Adrenal gland (tissue), 12 donors: ENCODE measurements around the gene SOCS3. TPM values are rescaled to one million over a fixed set of nuclear protein-coding genes. Genes with fewer than 3 reads are reported as not detected.

Experiments used
- DNase-seq, 7 donors: peaks; one replicate each; pipeline ENCODE4 v3.0.0-alpha.2; 2019 to 2020
- H3K27ac ChIP-seq, 5 donors: fragments of 200-600 bp; sonication (generic) in 4 of 5; 1 replicate in 3 of 5; 2 replicates in 2 of 5; pipeline versions ENCODE4 v1.5.1 to v1.8.0; 2016 to 2020; ENCODE audit warnings: mild to moderate bottlenecking in 1 of 5
- H3K27me3 ChIP-seq: fragments of 200-600 bp; 2 replicates; pipeline ENCODE4 v1.8.0; 2021
- H3K36me3 ChIP-seq, 2 donors: fragments of 200-600 bp; replicated peaks in 1 of 2; 1 replicate in 1 of 2; 2 replicates in 1 of 2; pipeline versions ENCODE4 v1.5.1 to v1.8.0; 2018 to 2022
- H3K4me1 ChIP-seq, 2 donors: fragments of 200-600 bp; replicated peaks in 1 of 2; 1 replicate in 1 of 2; 2 replicates in 1 of 2; pipeline versions ENCODE4 v1.5.1 to v1.8.0; 2018 to 2021
- H3K4me3 ChIP-seq, 4 donors: fragments of 200-600 bp; sonication (generic) in 3 of 4; one replicate each; pipeline ENCODE4 v1.5.1; 2016 to 2018
- H3K9me3 ChIP-seq, 3 donors: fragments of 200-600 bp; sonication (generic) in 1 of 3; replicated peaks in 1 of 3; 1 replicate in 2 of 3; 2 replicates in 1 of 3; pipeline versions ENCODE4 v1.5.1 to v1.8.0; 2016 to 2021
- POLR2A ChIP-seq, 2 donors: fragments of 450-650 bp; IDR thresholded peaks; one replicate each; pipeline ENCODE4 v1.6.1; 2017; ENCODE audit warnings: antibody characterized with exemption in 2 of 2, mild to moderate bottlenecking in 2 of 2, moderate library complexity in 1 of 2
- WGBS, 4 donors: extraction: QIAGEN DNeasy Blood & Tissue Kit in 2 of 4; methylation state at CpG; one replicate each; pipeline versions ENCODE4 v1.1.5 to v1.1.7; 2013 to 2017; 5-methylcytosine and 5-hydroxymethylcytosine counted together
- intact Hi-C, 2 donors: fragments of 100-400 bp; cut with DNase I; formaldehyde crosslinking; loops; one replicate each; pipeline versions ENCODE4 v1.14.1 to v1.15.0; 2022 to 2023
- polyA plus RNA-seq, 3 donors: library from polyadenylated mRNA; stranded (reverse); fragments of 200-250 nt in 2 of 3; fragments of 350-450 nt in 1 of 3; fragmentation: Illumina TruSeq in 1 of 3; extraction: RNeasy Lipid Tissue Mini Kit (QIAGEN cat#74804) in 1 of 3; gene quantifications; one replicate each; pipeline ENCODE4 v1.2.3, GENCODE V29; 2013 to 2014
- total RNA-seq, 9 donors: library from RNA; depleted of rRNA in 4 of 9; stranded (reverse); fragments of >200 nt in 4 of 9; fragments of 120-200 nt in 1 of 9; fragmentation: NEBNext Ultra II Directional in 1 of 9; extraction: Animal tissue kit (Norgen Biotek cat#: 25700) in 1 of 9; gene quantifications; one replicate each; pipeline versions ENCODE4 v1.1.0 to v1.2.4, GENCODE V29; 2013 to 2023
- TF ChIP-seq, protein P1 (sequence below), 6 experiments: fragments of 450-650 bp in 4 of 6; fragments of 200-600 bp in 2 of 6; sonication (generic) in 1 of 6; IDR thresholded peaks; 1 replicate in 5 of 6; 2 replicates in 1 of 6; pipeline versions ENCODE4 v1.5.1 to v1.8.0; 2016 to 2021; ENCODE audit warnings: antibody characterized with exemption in 6 of 6, mild to moderate bottlenecking in 2 of 6, moderate library complexity in 1 of 6
- donor health status: healthy with polysubstance abuse.
- donor health status: Bipolar disorder and iron deficiency.
- donor health status: DM: yes; HTN: yes; CAD: no.
- donor health status: DM: no; HTN: no; CAD: no.
- donor health status: DM: no; HTN: no; CAD: no.
- donor health status: DM: yes; HTN: yes; CAD: no.

The SOCS3 gene
- total and polyA plus RNA-seq, 12 donors = 2.4 to 114 (median 39.8) TPM

DNA sequence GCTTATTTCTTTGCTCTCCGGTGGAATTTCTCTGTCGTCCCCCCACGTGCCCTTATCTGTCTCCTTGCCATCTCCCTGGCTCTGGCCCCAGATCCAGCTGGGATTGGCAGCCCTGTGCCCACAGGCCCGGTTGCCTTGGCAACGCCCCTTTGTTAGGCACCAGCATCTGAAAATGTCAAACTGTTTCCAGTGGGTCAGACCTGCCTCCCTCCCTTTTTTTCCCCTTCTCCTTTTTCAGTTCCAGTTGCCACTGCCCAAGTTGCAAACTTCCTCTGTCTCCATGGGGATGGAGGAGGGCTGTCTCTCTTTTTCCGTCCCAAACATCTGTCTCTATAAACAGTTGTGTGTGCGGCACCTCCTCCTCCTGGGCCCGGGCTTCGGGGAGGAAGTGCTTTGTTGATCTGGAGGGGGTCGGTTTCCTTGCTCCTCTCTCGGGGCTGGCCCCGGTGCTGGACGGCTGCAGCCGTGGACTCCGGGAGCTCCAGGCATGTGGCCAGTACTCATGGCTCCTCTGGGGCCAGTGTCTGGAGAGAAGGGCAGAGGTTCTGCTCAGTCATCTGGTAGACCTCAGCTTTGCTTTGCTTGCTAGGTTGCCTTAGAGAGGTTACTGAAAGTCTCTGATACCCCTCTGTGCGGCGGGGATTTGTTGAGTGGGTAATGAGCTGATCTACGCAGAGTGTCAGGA lies 35.3 kb downstream of the SOCS3 start:
- no peaks in the 10 kb centered on the region for H3K27me3 ChIP-seq
- H3K27ac ChIP-seq = peak overlapping the region; percentile 14 to 89 (median 66)
- H3K4me3 ChIP-seq = no peak overlapping the region
- no peak for TF ChIP-seq POLR2A (IDR thresholded peaks at IDR 0.05)
- TF ChIP-seq, protein P1, sequence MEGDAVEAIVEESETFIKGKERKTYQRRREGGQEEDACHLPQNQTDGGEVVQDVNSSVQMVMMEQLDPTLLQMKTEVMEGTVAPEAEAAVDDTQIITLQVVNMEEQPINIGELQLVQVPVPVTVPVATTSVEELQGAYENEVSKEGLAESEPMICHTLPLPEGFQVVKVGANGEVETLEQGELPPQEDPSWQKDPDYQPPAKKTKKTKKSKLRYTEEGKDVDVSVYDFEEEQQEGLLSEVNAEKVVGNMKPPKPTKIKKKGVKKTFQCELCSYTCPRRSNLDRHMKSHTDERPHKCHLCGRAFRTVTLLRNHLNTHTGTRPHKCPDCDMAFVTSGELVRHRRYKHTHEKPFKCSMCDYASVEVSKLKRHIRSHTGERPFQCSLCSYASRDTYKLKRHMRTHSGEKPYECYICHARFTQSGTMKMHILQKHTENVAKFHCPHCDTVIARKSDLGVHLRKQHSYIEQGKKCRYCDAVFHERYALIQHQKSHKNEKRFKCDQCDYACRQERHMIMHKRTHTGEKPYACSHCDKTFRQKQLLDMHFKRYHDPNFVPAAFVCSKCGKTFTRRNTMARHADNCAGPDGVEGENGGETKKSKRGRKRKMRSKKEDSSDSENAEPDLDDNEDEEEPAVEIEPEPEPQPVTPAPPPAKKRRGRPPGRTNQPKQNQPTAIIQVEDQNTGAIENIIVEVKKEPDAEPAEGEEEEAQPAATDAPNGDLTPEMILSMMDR (IDR thresholded peaks at IDR 0.05) = no peak
- no peaks in the 10 kb centered on the region for H3K36me3 ChIP-seq
- intact Hi-C loops = no loop called here
- DNase-seq = peak; percentile 61 to 86 (median 76)
- 3 to 17% (median 15%) methylated on average over 13 to 18 of the region's 18 CpGs for WGBS, 4 donors
- no peaks in the 10 kb centered on the region for H3K9me3 ChIP-seq
- H3K4me1 ChIP-seq = peaks cover 14 to 26% of the 10 kb centered on the region in 2 donors

DNA sequence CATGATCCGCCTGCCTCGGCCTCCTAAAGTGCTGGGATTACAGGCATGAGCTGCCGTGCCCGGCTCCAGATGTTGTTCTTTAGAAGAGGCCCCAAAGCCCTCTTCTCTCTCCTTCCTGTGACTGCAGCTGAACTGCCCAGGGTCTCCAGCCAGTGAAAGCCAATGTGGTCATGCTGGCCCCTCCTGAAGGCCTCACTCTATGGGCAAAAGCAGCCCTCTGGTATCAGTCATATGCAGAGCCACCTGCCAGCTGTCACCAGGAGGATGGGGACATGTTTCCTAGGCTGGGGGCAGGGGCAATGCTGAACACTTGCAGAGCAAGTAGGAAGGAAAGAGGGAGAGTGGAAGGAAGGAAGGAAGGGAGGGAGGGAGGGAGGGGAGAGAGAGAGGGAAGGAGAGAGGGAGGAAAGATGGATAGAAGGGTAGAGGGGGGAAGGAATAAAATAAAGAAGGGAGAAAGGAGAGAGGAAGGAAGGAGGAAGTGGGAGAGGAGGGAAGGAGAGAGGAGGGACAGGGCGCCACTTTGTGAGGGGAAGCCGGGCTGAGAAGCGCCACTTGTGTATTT lies 36.0 kb downstream of the SOCS3 start:
- intact Hi-C loops = no loop called here
- Histone ChIP-seq H3K36me3 (no peaks in the 10 kb centered on the region), H3K4me1 (peaks cover 14 to 26% of the 10 kb centered on the region in 2 donors), H3K4me3 (no peak overlapping the region), H3K27me3 (no peaks in the 10 kb centered on the region), H3K9me3 (no peaks in the 10 kb centered on the region), H3K27ac (peak overlapping the region in 3 of 5 donors; percentile 39 to 89 (median 81))
- no peak for DNase-seq
- 45 to 65% (median 51%) methylated on average over 7 of the region's 7 CpGs for WGBS, 4 donors
- TF ChIP-seq POLR2A (IDR thresholded peaks at IDR 0.05) = no peak
- TF ChIP-seq, protein P1 (IDR thresholded peaks at IDR 0.05) = no peak

DNA sequence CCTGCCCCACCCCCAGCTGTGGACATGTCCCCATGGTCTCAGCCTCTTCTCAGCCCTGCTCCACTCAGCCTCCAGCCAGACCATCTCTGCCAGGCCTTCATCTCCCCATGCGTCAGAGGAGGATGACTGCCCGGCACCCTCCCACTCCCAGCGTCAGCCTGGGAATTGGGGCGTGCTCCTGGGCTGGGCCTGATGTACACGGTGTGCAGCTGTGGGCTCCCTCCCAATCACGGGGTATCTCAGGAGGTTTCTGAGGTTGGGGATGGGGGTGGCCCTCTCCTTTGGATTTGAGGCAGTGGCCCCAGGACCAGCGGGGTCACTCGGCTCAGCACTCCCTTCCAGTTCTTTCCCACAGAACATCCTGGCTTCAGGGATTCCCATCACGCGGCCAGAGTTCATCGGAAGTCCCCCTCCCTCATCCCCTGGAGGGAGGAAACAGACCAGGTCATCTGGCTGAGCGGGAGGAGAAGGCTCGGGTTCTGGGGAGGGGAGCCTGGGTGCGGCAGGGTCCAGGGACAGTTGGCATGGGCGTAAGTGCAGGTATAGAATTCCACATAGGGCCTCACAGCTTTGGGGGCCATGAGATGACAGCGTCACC lies 36.9 kb downstream of the SOCS3 start:
- Histone ChIP-seq H3K27ac (peak overlapping the region in 2 of 5 donors; percentile 49 to 89), H3K9me3 (no peaks in the 10 kb centered on the region), H3K4me1 (peaks cover 14 to 26% of the 10 kb centered on the region in 2 donors), H3K4me3 (no peak overlapping the region), H3K36me3 (no peaks in the 10 kb centered on the region), H3K27me3 (no peaks in the 10 kb centered on the region)
- peak in 1 of 7 donors; percentile 56 for DNase-seq
- no peak for TF ChIP-seq POLR2A (IDR thresholded peaks at IDR 0.05)
- TF ChIP-seq, protein P1 (IDR thresholded peaks at IDR 0.05) = no peak
- intact Hi-C loops = no loop called here
- WGBS, 4 donors = 74 to 81% (median 78%) methylated on average over 8 to 16 of the region's 16 CpGs

DNA sequence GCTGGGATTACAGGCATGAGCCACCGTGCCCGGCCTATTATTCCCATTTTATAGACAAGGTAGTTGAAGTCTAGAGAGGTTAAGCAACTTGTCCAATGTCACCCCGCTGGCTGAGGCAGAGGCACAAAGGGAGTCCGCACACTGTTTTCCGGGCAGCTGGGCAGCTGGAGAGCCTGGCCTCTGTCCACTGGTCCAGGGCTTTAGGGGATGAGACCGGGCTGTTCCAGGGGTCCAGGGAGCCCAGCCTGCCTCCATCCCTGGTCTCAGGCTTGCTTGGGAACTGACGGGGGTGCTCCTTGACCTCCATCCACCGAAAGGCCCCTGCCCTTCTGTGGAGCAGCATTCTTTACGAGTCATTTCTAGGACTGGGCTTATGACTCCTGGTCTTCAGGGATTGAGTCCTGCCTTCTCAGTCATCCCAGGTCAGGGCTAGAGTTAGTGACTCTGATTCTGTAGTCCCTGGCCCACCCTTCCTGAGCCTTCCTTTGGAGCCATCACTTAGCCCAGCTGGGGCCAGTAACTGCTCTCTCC lies 37.5 kb downstream of the SOCS3 start:
- Histone ChIP-seq H3K27ac (peak overlapping the region in 2 of 5 donors; percentile 49 to 89), H3K27me3 (no peaks in the 10 kb centered on the region), H3K36me3 (no peaks in the 10 kb centered on the region), H3K4me1 (peaks cover 14 to 26% of the 10 kb centered on the region in 2 donors), H3K4me3 (no peak overlapping the region), H3K9me3 (no peaks in the 10 kb centered on the region)
- TF ChIP-seq POLR2A (IDR thresholded peaks at IDR 0.05) = no peak
- TF ChIP-seq, protein P1 (IDR thresholded peaks at IDR 0.05) = no peak
- intact Hi-C loops = no loop called here
- no peak for DNase-seq
- 77 to 81% (median 78%) methylated on average over 5 to 9 of the region's 9 CpGs; no CpG with 5 or more reads in 1 of the 4 donors for WGBS, 4 donors
